Suprapubic skin (tissue), 3 donors: ENCODE measurements around the gene LMAN1L.

Experiments
- CTCF ChIP-seq, 2 donors: fragments of 200-600 bp in 1 of 2; fragments of 450-650 bp in 1 of 2; sonication (generic) in 1 of 2; IDR thresholded peaks; one replicate each; pipeline ENCODE4 v1.5.1; 2016 to 2019; ENCODE audit warnings: antibody characterized with exemption in 2 of 2, mild to moderate bottlenecking in 1 of 2, moderate library complexity in 1 of 2
- POLR2A ChIP-seq, 2 donors: fragments of 450-650 bp; IDR thresholded peaks; one replicate each; pipeline ENCODE4 v1.6.1; 2017; ENCODE audit warnings: antibody characterized with exemption in 2 of 2, mild to moderate bottlenecking in 2 of 2, moderate library complexity in 2 of 2

- TF ChIP-seq CTCF (IDR thresholded peaks at IDR 0.05) (no peak), POLR2A (IDR thresholded peaks at IDR 0.05) (no peak)
Measured at GRCh38 chr15:74817370-74817737, 4.7 kb downstream of the LMAN1L start.
